Measurements from ENCODE around the gene HEATR5B.

HEATR5B gene

GRCh38 chr2:36960773-36961172, 123.4 kb downstream of the HEATR5B start:
- Histone ChIP-seq H2BK5ac (ENCODE audit: low read depth, low read length, poor library complexity, severe bottlenecking) (no peak overlapping the region), H3K9me3 (ENCODE audit: control insufficient read depth, low read length) (no peaks in the 10 kb centered on the region), H3K14ac (ENCODE audit: low read length in 2 of 2) (no peak overlapping the region), H2BK15ac (ENCODE audit: low read depth, poor library complexity, severe bottlenecking) (no peak overlapping the region), H3K36me3 (ENCODE audit: control insufficient read depth in 1 of 2, insufficient read depth in 2 of 2, low read depth in 1 of 2, low read length in 2 of 2) (no peaks in the 10 kb centered on the region), H2BK12ac (ENCODE audit: low read length in 2 of 2) (no peak overlapping the region), H3K27ac (ENCODE audit: low read length, poor library complexity, severe bottlenecking) (no peak overlapping the region), H3K4me3 (ENCODE audit: insufficient read depth in 1 of 2, low read depth in 1 of 2, low read length in 2 of 2) (no peak overlapping the region), H4K91ac (ENCODE audit: low read length) (no peak overlapping the region), H3K79me1 (replicated peaks; ENCODE audit: low read length, poor library complexity, severe bottlenecking) (peaks cover 18% of the 10 kb centered on the region), H3K27me3 (ENCODE audit: control insufficient read depth in 1 of 2, insufficient read depth in 1 of 2, low read length in 2 of 2) (no peaks in the 10 kb centered on the region), H2AFZ (ENCODE audit: low read depth, low read length) (no peak overlapping the region), H2AK5ac (ENCODE audit: low read length, severe bottlenecking) (no peak overlapping the region), H3K9ac (ENCODE audit: low read length) (no peak overlapping the region), H4K8ac (ENCODE audit: low read length) (no peak overlapping the region), H3K4me1 (ENCODE audit: control insufficient read depth, insufficient read depth, low read depth, low read length) (peaks cover 2% of the 10 kb centered on the region), H3K18ac (ENCODE audit: low read depth in 1 of 2, low read length in 2 of 2) (no peak overlapping the region), H2BK120ac (ENCODE audit: low read depth, low read length) (no peak overlapping the region), H3K23ac (ENCODE audit: low read length in 2 of 2) (no peak overlapping the region), H3K4ac (ENCODE audit: low read depth in 1 of 2, low read length in 2 of 2) (no peak overlapping the region), H3K4me2 (ENCODE audit: low read length, poor library complexity, severe bottlenecking) (no peak overlapping the region)
- DNase-seq, result no peak
- 95% methylated on average over 4 of the region's 5 CpGs for WGBS

- H2BK12ac ChIP-seq (ENCODE audit: low read length in 2 of 2), result no peak overlapping the region
- H2AFZ ChIP-seq (ENCODE audit: low read depth, low read length), result no peak overlapping the region
- no peak overlapping the region for H3K14ac ChIP-seq (ENCODE audit: low read length in 2 of 2)
- no peak overlapping the region for H3K9ac ChIP-seq (ENCODE audit: low read length)
- no peak overlapping the region for H4K91ac ChIP-seq (ENCODE audit: low read length)
- H2BK15ac ChIP-seq (ENCODE audit: low read depth, poor library complexity, severe bottlenecking), result no peak overlapping the region
- H3K4ac ChIP-seq (ENCODE audit: low read depth in 1 of 2, low read length in 2 of 2), result no peak overlapping the region
- H4K8ac ChIP-seq (ENCODE audit: low read length), result no peak overlapping the region
- no peak overlapping the region for H2AK5ac ChIP-seq (ENCODE audit: low read length, severe bottlenecking)
- H3K9me3 ChIP-seq (ENCODE audit: control insufficient read depth, low read length), result no peaks in the 10 kb centered on the region
- H3K18ac ChIP-seq (ENCODE audit: low read depth in 1 of 2, low read length in 2 of 2), result no peak overlapping the region
- H2BK120ac ChIP-seq (ENCODE audit: low read depth, low read length), result no peak overlapping the region
- peaks cover 2% of the 10 kb centered on the region for H3K4me1 ChIP-seq (ENCODE audit: control insufficient read depth, insufficient read depth, low read depth, low read length)
- H3K27ac ChIP-seq (ENCODE audit: low read length, poor library complexity, severe bottlenecking), result no peak overlapping the region
- WGBS, result no CpG with 5 or more reads among the region's 2 CpGs
- DNase-seq, result no peak
- H2BK5ac ChIP-seq (ENCODE audit: low read depth, low read length, poor library complexity, severe bottlenecking), result no peak overlapping the region
- H3K4me3 ChIP-seq (ENCODE audit: insufficient read depth in 1 of 2, low read depth in 1 of 2, low read length in 2 of 2), result no peak overlapping the region
- H3K36me3 ChIP-seq (ENCODE audit: control insufficient read depth in 1 of 2, insufficient read depth in 2 of 2, low read depth in 1 of 2, low read length in 2 of 2), result no peaks in the 10 kb centered on the region
- no peak overlapping the region for H3K23ac ChIP-seq (ENCODE audit: low read length in 2 of 2)
- peaks cover 18% of the 10 kb centered on the region for H3K79me1 ChIP-seq (replicated peaks; ENCODE audit: low read length, poor library complexity, severe bottlenecking)
- no peak overlapping the region for H3K4me2 ChIP-seq (ENCODE audit: low read length, poor library complexity, severe bottlenecking)
- no peaks in the 10 kb centered on the region for H3K27me3 ChIP-seq (ENCODE audit: control insufficient read depth in 1 of 2, insufficient read depth in 1 of 2, low read length in 2 of 2)
Measured at GRCh38 chr2:36960005-36960675, 124.0 kb downstream of the HEATR5B start.

- Histone ChIP-seq H2AFZ (ENCODE audit: low read depth, low read length) (no peak overlapping the region), H4K91ac (ENCODE audit: low read length) (no peak overlapping the region), H3K27me3 (ENCODE audit: control insufficient read depth in 1 of 2, insufficient read depth in 1 of 2, low read length in 2 of 2) (no peaks in the 10 kb centered on the region)
Measured at GRCh38 chr2:36954977-36955607, 129.1 kb downstream of the HEATR5B start.

GRCh38 chr2:36952748-36953197, 131.4 kb downstream of the HEATR5B start:
- Histone ChIP-seq H4K8ac (ENCODE audit: low read length) (no peak overlapping the region), H2AK5ac (ENCODE audit: low read length, severe bottlenecking) (no peak overlapping the region), H3K9ac (ENCODE audit: low read length) (no peak overlapping the region), H2BK5ac (ENCODE audit: low read depth, low read length, poor library complexity, severe bottlenecking) (no peak overlapping the region), H3K79me1 (replicated peaks; ENCODE audit: low read length, poor library complexity, severe bottlenecking) (peaks cover 10% of the 10 kb centered on the region), H4K91ac (ENCODE audit: low read length) (no peak overlapping the region), H3K27ac (ENCODE audit: low read length, poor library complexity, severe bottlenecking) (no peak overlapping the region), H3K27me3 (ENCODE audit: control insufficient read depth in 1 of 2, insufficient read depth in 1 of 2, low read length in 2 of 2) (no peaks in the 10 kb centered on the region), H3K9me3 (ENCODE audit: control insufficient read depth, low read length) (no peaks in the 10 kb centered on the region), H2AFZ (ENCODE audit: low read depth, low read length) (no peak overlapping the region), H3K4ac (ENCODE audit: low read depth in 1 of 2, low read length in 2 of 2) (no peak overlapping the region), H3K4me2 (ENCODE audit: low read length, poor library complexity, severe bottlenecking) (no peak overlapping the region), H3K23ac (ENCODE audit: low read length in 2 of 2) (no peak overlapping the region), H3K4me3 (ENCODE audit: insufficient read depth in 1 of 2, low read depth in 1 of 2, low read length in 2 of 2) (no peak overlapping the region), H2BK15ac (ENCODE audit: low read depth, poor library complexity, severe bottlenecking) (no peak overlapping the region), H3K18ac (ENCODE audit: low read depth in 1 of 2, low read length in 2 of 2) (no peak overlapping the region), H3K36me3 (ENCODE audit: control insufficient read depth in 1 of 2, insufficient read depth in 2 of 2, low read depth in 1 of 2, low read length in 2 of 2) (peaks cover 0 to 3% of the 10 kb centered on the region in 2 experiments), H3K4me1 (ENCODE audit: control insufficient read depth, insufficient read depth, low read depth, low read length) (peaks cover 6% of the 10 kb centered on the region), H2BK12ac (ENCODE audit: low read length in 2 of 2) (no peak overlapping the region), H2BK120ac (ENCODE audit: low read depth, low read length) (no peak overlapping the region), H3K14ac (ENCODE audit: low read length in 2 of 2) (no peak overlapping the region)
- 91% methylated on average over 2 of the region's 3 CpGs for WGBS
- no peak for DNase-seq

More at GRCh38 chr2:36954977-36955607, 129.1 kb downstream of the HEATR5B start:
- H4K8ac ChIP-seq (ENCODE audit: low read length), result no peak overlapping the region
- H2BK5ac ChIP-seq (ENCODE audit: low read depth, low read length, poor library complexity, severe bottlenecking), result no peak overlapping the region
- no peak overlapping the region for H3K4me3 ChIP-seq (ENCODE audit: insufficient read depth in 1 of 2, low read depth in 1 of 2, low read length in 2 of 2)
- H3K36me3 ChIP-seq (ENCODE audit: control insufficient read depth in 1 of 2, insufficient read depth in 2 of 2, low read depth in 1 of 2, low read length in 2 of 2), result no peaks in the 10 kb centered on the region
- no peak overlapping the region for H3K27ac ChIP-seq (ENCODE audit: low read length, poor library complexity, severe bottlenecking)
- no peaks in the 10 kb centered on the region for H3K9me3 ChIP-seq (ENCODE audit: control insufficient read depth, low read length)
- no peak overlapping the region for H3K4me2 ChIP-seq (ENCODE audit: low read length, poor library complexity, severe bottlenecking)
- H2BK120ac ChIP-seq (ENCODE audit: low read depth, low read length), result no peak overlapping the region
- peaks cover 6% of the 10 kb centered on the region for H3K4me1 ChIP-seq (ENCODE audit: control insufficient read depth, insufficient read depth, low read depth, low read length)
- no peak overlapping the region for H3K14ac ChIP-seq (ENCODE audit: low read length in 2 of 2)
- H3K4ac ChIP-seq (ENCODE audit: low read depth in 1 of 2, low read length in 2 of 2), result no peak overlapping the region
- no peak overlapping the region for H3K9ac ChIP-seq (ENCODE audit: low read length)
- no peak overlapping the region for H3K23ac ChIP-seq (ENCODE audit: low read length in 2 of 2)
- peaks cover 12% of the 10 kb centered on the region for H3K79me1 ChIP-seq (replicated peaks; ENCODE audit: low read length, poor library complexity, severe bottlenecking)
- no peak overlapping the region for H2AK5ac ChIP-seq (ENCODE audit: low read length, severe bottlenecking)
- H2BK15ac ChIP-seq (ENCODE audit: low read depth, poor library complexity, severe bottlenecking), result no peak overlapping the region
- no peak overlapping the region for H2BK12ac ChIP-seq (ENCODE audit: low read length in 2 of 2)
- H3K18ac ChIP-seq (ENCODE audit: low read depth in 1 of 2, low read length in 2 of 2), result no peak overlapping the region
- DNase-seq, result no peak
- WGBS, result 90% methylated on average over 4 of the region's 6 CpGs

All from mesenchymal stem cell (in vitro differentiated cells and primary cell).